Stimulated activated CD4-positive, alpha-beta T cell treated with anti-CD3 and anti-CD28 coated beads, Interleukin-2, amount 100 ng/mL, for 48 hours (primary cell): ENCODE measurements around the gene SLC38A1.
"Not testable (repeated sequence)": the region's sequence is repeated elsewhere in the genome, so short reads cannot be mapped to it uniquely, and the experiment has no call there.

Experiments used
- DNase-seq, 2 donors: peaks; one replicate each; pipeline ENCODE4 v3.0.0-alpha.2; 2020

The SLC38A1 gene

DNA sequence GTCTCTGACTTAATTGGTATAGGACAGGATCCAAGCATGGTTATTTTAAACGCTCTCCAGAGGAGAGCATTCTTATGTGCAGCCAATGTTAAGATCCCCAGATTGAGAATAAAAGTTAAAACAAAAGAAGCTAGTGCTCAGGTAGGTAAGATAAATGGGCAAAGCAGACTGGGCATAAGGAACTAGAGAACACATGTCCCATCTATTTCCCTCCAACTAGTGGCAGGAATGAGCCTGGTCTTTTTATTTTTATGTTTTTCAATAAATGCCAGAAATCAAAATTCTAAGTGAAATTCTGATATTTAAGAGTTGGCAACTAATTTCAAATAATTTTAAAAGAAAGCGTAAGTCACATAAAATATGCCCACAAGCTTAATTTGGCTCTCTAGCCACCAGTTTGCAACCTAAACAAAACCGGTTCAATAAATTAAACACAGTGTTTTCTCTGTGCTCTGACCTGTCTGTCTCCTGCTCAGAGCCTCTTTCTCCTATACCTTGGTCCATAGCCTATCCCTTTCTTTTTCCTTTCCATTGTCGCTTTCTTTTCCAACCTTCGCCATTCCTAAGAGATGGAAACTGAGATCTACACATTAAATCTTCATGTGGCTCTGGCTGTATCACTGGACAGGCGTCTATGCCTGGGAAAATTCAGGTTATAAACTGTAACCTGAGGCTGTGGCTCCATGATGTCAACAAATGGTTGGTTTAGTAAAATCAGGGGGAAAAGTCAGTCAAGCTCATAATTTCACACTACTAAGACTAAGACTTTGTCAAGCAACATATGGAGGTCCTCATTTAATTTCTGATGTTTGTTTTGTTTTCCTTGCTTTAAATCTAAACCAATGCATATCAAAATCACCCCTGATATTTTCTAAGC lies 5.5 kb downstream of the SLC38A1 start:
- no peak for DNase-seq

DNA sequence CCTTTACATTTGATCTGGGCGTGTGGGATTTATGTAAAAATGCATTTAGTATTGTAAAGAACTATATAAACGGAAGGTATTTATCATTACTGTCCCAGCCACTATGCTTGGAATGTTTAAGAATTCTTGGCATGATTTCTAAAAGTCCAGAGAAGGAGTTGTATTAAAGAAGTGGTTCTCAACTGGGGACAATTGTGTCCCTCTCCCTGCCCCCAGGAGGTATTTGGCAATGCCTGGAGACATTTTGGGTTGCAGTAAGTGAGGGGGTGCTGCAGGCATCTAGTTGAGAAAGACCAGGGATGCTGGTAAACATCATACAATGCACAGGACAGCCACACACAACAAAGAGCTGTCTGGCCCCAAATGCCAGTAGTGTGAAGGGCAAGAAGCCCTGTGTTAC lies 7.2 kb downstream of the SLC38A1 start:
- DNase-seq: no peak

- DNase-seq: no peak
Measured at GRCh38 chr12:46260913-46261476, 7.8 kb downstream of the SLC38A1 start.

DNA sequence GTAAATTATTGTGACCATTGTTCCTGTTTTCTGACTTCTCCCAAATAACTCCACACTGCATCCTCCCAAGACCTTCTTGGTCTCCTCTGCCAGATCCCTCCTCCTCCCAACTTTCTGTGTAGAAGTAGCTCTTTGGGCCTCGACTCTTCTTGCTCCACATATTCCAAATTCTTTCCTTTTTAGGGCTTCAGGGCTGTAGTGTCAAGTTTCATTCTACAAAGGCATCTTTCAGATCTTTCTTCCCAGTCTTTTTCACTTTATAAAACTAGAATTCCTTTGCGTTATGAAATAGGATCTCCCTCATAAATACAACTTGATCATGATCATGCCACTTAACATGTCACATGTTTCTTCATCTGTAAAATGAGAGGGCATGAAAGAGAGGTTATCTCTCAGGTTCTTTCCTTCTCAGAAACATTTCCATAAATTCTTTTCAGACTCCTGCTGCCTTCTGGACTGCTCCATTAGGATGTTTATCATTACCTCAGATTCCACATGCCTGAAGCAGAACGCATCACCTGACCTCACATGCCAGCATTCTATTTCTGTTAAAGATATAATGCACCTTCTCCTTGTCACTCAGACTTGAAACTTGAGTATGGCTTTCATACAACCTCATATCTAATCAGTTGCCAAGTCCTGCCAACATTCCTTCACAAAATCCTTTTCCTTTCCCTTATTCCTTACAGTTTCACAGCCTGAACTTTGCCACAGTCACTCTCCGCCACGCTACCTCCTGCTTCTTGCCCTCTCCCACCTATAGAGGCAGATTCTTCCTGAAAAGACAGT lies 8.5 kb downstream of the SLC38A1 start:
- DNase-seq: no peak

DNA sequence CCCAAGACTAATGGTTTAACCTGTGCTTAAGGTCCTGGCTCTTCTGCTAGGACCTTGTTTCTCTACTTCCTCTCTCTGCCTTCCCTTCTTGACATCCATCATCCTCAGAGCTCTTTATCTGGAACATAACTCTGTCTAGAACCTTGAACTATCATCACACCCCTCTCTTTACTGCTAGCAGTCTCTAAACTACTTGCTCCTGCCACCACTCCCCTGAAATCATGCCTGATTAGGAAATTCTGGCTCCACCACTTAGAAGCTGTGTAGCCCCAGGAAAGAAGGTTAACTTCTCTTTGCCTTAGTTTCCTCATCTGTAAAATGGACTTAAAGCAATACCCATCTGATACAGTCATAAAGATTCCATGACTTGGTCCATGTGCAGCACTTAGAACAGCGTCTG lies 9.1 kb downstream of the SLC38A1 start:
- no peak for DNase-seq

DNA sequence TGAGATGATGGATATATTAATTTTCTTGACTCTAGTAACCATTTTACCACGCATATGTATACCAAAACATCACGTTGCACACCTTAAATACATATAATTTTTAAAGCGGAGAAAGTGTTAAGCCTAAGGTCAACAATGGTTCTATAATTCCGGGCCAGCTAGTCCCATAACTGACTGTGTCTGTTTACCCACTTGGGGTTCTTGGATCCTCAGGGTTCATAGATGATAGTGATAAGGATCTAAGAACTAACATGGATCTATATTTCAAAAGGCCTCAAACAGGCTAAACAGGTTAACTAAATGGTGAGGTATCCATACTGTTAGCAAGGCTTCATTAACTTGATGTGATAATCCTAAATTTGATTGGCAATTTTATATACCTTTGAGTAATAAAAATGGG lies 9.8 kb downstream of the SLC38A1 start:
- DNase-seq: no peak

DNA sequence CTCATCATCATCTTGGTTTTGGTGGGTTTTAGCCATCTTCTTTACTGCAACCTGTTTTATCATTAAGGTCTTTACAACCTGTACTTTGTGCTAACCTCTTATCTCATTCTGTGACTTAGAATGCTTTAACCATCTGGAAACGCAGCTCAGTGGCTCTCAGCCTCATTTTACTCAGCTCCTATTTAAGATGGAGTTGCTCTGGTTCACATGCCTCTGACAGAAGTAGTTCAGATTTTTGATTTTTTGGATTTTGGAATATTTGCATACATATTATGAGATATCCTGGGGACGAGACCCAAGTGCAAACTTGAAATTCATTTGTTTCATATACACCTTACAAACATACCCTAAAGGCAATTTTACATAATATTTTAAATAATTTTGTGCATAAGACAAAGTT lies 10.7 kb downstream of the SLC38A1 start:
- no peak for DNase-seq

DNA sequence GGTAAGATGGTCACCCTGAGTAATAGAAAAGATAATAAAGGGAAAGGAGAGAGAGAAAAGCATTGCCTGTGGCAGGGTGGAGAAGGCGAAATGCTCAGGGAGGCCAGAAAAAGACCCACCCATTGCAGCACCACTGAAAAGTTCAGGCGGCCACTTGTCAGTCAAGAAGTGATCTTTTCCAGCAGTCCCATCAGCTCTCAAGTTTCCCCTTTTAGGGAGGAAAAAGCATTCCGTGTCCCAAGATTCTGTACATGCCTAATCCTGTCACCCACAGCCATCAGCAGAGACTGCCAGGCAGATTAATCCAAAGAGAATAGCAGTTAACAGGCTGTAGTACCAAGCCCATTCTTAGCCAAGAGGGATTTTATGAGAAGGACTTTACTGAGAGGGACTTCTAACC lies 11.9 kb downstream of the SLC38A1 start:
- DNase-seq: no peak

- no peak for DNase-seq
Measured at GRCh38 chr12:46253544-46254162, 15.2 kb downstream of the SLC38A1 start.

GRCh38 chr12:46251994-46252393 lies 16.8 kb downstream of the SLC38A1 start:
- not testable (repeated sequence) for DNase-seq

- DNase-seq: not testable (repeated sequence)
Measured at GRCh38 chr12:46249960-46250359, 18.9 kb downstream of the SLC38A1 start.

- DNase-seq: no peak
Measured at GRCh38 chr12:46246021-46246700, 22.7 kb downstream of the SLC38A1 start.

DNA sequence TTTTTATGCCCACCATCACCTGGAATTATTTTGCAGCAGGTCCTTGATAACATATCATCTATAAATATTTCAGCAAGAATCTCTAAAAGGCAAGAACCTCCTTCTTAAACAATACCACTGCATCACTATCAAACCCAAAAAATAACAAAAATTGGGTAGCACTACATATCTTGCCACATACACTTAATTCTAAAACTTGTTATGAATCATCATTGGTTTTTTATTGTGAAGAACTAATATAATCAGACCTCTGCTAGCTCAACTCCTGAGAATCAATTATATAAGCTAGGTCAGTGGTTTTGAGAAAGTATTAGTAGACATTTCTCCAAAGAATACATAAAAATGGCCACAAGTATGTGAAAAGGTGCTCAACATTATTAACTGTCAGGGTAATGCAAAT lies 23.8 kb downstream of the SLC38A1 start:
- no peak for DNase-seq

DNA sequence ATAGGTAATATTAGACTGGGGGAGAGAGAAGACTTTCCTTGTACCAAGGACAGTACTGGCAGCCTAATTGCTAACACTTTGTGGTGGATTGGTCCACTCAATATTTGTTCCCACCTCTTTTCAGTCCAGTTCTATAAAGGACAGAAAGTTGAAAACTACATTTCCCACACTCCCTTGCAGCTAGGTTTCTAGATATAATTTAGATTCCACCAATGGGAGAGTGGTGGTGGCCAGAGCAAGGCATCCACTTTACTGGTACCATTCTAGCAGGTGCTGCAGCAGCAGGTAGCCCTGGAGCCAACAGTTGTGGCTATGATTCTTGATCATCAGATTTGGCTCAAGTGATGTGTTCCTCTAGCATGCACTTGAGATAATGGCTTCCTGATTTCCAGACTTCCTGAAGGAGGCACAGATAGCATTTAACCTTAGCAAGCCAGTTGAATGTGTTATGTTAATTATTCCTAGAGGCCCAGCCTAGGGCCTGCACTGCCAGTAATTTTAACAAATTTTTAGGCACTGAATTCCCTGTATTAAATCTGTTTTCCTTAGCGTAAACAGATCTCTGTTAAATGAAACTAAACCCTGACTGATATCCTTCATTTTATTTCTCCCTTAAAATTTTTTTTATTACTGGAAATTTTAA lies 24.4 kb downstream of the SLC38A1 start:
- DNase-seq: no peak

DNA sequence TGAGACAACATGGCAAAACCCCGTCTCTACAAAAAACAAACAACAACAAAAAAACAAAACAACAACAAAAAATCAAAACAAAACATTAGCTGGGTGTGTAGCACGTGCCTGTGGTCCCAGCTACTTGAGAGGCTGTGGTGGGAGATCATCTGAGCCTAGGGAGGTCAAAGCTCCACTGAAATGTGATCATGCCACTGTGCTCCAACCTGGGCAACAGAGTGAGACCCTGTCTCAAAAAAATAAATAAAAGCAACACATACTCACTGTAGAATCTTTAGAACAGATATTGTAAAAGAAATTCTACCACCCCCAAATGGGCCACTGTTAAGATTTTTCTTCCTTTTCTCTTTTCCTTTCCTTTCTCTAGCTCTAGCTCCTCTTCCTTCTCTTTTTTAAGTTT lies 26.3 kb downstream of the SLC38A1 start:
- DNase-seq: no peak

DNA sequence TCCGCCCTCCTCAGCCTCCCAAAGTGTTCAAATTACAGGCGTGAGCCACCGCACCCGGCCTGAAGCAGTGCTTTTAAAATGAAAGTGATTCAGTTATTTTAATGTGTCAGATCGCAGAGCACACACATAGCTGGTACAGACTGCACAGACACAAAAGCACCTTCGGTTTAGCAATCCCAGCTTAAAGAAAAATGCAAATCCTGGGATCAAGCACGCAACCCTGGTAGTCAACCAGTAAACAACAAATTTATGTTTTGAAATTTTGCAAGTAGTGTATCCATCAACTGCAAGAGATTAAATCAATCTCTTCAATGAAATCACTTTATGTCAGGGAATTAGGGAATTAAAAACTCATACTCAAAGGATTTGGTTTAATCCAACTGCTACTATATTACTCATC lies 28.4 kb downstream of the SLC38A1 start:
- no peak for DNase-seq

DNA sequence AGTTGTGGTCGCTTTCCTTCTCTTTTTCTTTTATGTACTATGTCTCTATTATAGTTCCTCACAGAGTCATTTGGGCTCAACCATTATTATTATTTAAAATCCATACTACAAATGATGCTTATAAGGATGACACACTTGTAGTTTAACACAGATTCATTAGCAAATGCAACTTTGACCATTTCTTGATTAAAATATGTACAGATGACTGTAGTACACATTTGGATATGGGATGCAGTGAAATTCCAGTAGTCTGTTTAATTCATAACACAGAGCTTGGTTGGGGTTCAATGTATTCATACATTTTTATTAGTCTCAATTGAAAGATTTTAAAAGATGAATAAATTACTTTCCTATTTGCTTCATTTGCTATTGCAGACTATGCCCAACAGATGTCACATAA lies 30.0 kb downstream of the SLC38A1 start:
- DNase-seq: no peak

DNA sequence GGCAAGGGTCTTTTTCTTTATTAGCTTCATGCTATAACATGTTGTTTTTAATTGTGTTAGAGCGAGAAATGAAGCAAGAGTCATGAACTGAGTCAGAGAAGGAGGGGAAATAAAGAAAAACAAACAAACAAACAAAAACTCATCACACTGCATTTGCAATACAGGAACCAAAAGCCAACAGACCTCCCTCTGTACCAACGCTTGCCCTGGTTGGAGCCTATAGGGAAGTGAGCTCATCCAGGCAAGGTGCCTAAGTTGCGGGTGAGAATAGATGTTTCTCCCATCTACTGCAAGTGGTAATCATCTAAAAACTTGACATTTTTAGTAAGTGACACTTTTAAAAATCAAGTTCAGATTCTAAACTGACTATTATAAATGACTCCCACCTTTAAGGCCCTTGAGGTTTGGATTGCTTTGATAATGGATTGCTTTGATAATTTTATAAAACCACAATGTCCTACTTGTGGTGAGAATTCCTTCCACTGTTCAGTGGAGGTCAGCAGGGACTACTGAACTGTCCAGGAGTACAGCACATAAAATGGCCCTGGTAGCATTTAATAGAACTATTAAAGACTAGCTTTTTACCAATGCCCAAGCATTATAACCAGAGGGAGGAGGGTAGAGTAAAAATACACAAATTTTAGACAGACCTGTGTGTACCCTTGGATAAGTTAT lies 31.3 kb downstream of the SLC38A1 start:
- DNase-seq: no peak

- no peak for DNase-seq
Measured at GRCh38 chr12:46234000-46234399, 34.8 kb downstream of the SLC38A1 start.

DNA sequence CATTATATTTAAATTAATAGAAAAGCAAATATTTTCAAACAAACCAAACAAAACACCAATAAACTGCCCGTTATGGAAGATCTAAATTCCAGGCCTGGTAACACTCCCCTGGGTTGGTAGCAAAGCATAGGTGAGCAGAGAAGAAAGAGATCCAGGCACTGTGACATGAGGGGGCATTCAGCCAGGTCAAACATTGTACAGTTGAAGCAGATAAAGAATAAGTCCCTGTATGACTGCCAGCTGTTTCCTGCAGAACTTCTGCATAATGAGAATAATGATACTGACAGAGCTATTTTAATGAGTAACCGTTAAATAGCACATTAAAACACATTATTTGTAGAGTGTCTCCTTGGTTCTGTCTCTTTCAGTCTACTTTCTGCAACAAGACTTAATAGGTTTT lies 35.4 kb downstream of the SLC38A1 start:
- no peak for DNase-seq

GRCh38 chr12:46230983-46231382 lies 37.9 kb downstream of the SLC38A1 start:
- no peak for DNase-seq

- DNase-seq: no peak
Measured at GRCh38 chr12:46230306-46230705, 38.5 kb downstream of the SLC38A1 start.
